ENCODE data around the gene BAIAP2L1. TPM values are rescaled to one million over a fixed set of nuclear protein-coding genes. Genes with fewer than 3 reads are reported as not detected.
A peak's percentile ranks its signal among the peaks of the same experiment; 100 is the strongest.

BAIAP2L1 gene
- total and polyA plus RNA-seq, 2 donors (not counting 1 experiment from before 2014, with no cell fraction given) = 3.1 to 5.3 TPM

DNA sequence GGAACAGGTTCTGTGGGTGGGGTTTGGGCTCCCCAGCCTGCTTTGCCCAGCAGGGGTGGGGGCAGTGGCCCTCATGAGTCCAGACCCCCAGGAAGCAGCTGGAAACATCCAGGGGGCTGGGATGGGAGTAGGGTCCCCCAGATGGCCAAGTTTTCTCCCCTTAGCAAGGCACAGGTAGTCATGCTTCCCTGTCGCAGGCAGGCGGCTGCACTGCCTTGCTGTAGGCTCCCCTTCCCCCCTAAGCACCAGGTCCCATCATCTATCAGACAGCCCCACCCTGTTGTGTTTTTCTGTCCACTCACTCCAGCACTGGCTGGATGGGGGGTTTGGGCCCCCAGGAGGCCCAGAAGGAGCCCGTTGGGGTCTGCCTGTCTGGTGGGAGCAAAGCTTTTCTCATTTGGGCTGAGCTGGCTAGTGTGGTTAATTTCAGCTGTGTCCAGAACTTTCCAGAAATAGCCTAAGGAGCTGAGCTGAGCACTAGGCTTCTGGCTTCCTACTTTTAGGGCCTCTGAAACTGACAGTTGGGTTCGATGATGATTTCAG, 111.5 kb downstream of the BAIAP2L1 start:
- no peak for TF ChIP-seq EZH2 (IDR thresholded peaks at IDR 0.05; ENCODE audit: low read length, missing control alignments)
- TF ChIP-seq, protein P1, sequence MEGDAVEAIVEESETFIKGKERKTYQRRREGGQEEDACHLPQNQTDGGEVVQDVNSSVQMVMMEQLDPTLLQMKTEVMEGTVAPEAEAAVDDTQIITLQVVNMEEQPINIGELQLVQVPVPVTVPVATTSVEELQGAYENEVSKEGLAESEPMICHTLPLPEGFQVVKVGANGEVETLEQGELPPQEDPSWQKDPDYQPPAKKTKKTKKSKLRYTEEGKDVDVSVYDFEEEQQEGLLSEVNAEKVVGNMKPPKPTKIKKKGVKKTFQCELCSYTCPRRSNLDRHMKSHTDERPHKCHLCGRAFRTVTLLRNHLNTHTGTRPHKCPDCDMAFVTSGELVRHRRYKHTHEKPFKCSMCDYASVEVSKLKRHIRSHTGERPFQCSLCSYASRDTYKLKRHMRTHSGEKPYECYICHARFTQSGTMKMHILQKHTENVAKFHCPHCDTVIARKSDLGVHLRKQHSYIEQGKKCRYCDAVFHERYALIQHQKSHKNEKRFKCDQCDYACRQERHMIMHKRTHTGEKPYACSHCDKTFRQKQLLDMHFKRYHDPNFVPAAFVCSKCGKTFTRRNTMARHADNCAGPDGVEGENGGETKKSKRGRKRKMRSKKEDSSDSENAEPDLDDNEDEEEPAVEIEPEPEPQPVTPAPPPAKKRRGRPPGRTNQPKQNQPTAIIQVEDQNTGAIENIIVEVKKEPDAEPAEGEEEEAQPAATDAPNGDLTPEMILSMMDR (conservative IDR thresholded peaks at IDR 0.05 in 1 of 2, IDR thresholded peaks at IDR 0.05 in 1 of 2; ENCODE audit: low read depth in 1 of 2, low read length in 2 of 2) = no peak
- no peaks in the 10 kb centered on the region for H3K9me3 ChIP-seq (ENCODE audit: control insufficient read depth, insufficient read depth, low read depth, low read length)
- H3K27ac ChIP-seq (ENCODE audit: insufficient read depth, low read length) = no peak overlapping the region
- peaks cover 18% of the 10 kb centered on the region for H3K4me1 ChIP-seq (ENCODE audit: control insufficient read depth, extremely low read depth, insufficient read depth, low read length)
- H3K27me3 ChIP-seq (ENCODE audit: control insufficient read depth, insufficient read depth, low read length) = no peaks in the 10 kb centered on the region
- H3K79me2 ChIP-seq (ENCODE audit: control insufficient read depth, insufficient read depth, low read length) = peaks cover 75% of the 10 kb centered on the region
- H4K20me1 ChIP-seq (ENCODE audit: control insufficient read depth, extremely low read depth, insufficient read depth, low read length) = no peaks in the 10 kb centered on the region
- H3K36me3 ChIP-seq (ENCODE audit: control insufficient read depth, insufficient read depth, low read length) = peaks cover 21% of the 10 kb centered on the region
- DNase-seq (ENCODE audit: low read depth in 2 of 2) = no peak
- no peak overlapping the region for H3K4me3 ChIP-seq (replicated peaks in 1 of 4; ENCODE audit: control extremely low read depth in 1 of 4, insufficient read depth in 1 of 4, low read depth in 3 of 4, low read length in 4 of 4)
- no peak overlapping the region for H3K4me2 ChIP-seq (ENCODE audit: extremely low read depth, insufficient read depth, low read length)
- H2AFZ ChIP-seq (ENCODE audit: low read length) = no peak overlapping the region
- no peak overlapping the region for H3K9ac ChIP-seq (ENCODE audit: insufficient read depth, low read length)

- no peaks in the 10 kb centered on the region for H4K20me1 ChIP-seq (ENCODE audit: control insufficient read depth, extremely low read depth, insufficient read depth, low read length)
- no peak overlapping the region for H3K27ac ChIP-seq (ENCODE audit: insufficient read depth, low read length)
- H3K9ac ChIP-seq (ENCODE audit: insufficient read depth, low read length) = no peak overlapping the region
- peaks cover 86% of the 10 kb centered on the region for H3K79me2 ChIP-seq (ENCODE audit: control insufficient read depth, insufficient read depth, low read length)
- H3K4me3 ChIP-seq (replicated peaks in 1 of 4; ENCODE audit: control extremely low read depth in 1 of 4, insufficient read depth in 1 of 4, low read depth in 3 of 4, low read length in 4 of 4) = no peak overlapping the region
- H3K4me1 ChIP-seq (ENCODE audit: control insufficient read depth, extremely low read depth, insufficient read depth, low read length) = peaks cover 25% of the 10 kb centered on the region
- no peaks in the 10 kb centered on the region for H3K27me3 ChIP-seq (ENCODE audit: control insufficient read depth, insufficient read depth, low read length)
- no peak for DNase-seq (ENCODE audit: low read depth in 2 of 2)
- TF ChIP-seq, protein P1 (conservative IDR thresholded peaks at IDR 0.05 in 1 of 2, IDR thresholded peaks at IDR 0.05 in 1 of 2; ENCODE audit: low read depth in 1 of 2, low read length in 2 of 2) = no peak
- no peak for TF ChIP-seq EZH2 (IDR thresholded peaks at IDR 0.05; ENCODE audit: low read length, missing control alignments)
- H2AFZ ChIP-seq (ENCODE audit: low read length) = no peak overlapping the region
- H3K4me2 ChIP-seq (ENCODE audit: extremely low read depth, insufficient read depth, low read length) = no peak overlapping the region
- H3K9me3 ChIP-seq (ENCODE audit: control insufficient read depth, insufficient read depth, low read depth, low read length) = no peaks in the 10 kb centered on the region
- H3K36me3 ChIP-seq (ENCODE audit: control insufficient read depth, insufficient read depth, low read length) = peaks cover 23% of the 10 kb centered on the region
Measured at GRCh38 chr7:98288064-98288823, 112.6 kb downstream of the BAIAP2L1 start.

- Histone ChIP-seq H3K9me3 (ENCODE audit: control insufficient read depth, insufficient read depth, low read depth, low read length) (no peaks in the 10 kb centered on the region), H2AFZ (ENCODE audit: low read length) (no peak overlapping the region), H3K79me2 (ENCODE audit: control insufficient read depth, insufficient read depth, low read length) (peaks cover 91% of the 10 kb centered on the region), H3K4me2 (ENCODE audit: extremely low read depth, insufficient read depth, low read length) (no peak overlapping the region), H3K36me3 (ENCODE audit: control insufficient read depth, insufficient read depth, low read length) (peaks cover 21% of the 10 kb centered on the region), H3K4me1 (ENCODE audit: control insufficient read depth, extremely low read depth, insufficient read depth, low read length) (peaks cover 25% of the 10 kb centered on the region), H4K20me1 (ENCODE audit: control insufficient read depth, extremely low read depth, insufficient read depth, low read length) (no peaks in the 10 kb centered on the region), H3K9ac (ENCODE audit: insufficient read depth, low read length) (no peak overlapping the region), H3K27ac (ENCODE audit: insufficient read depth, low read length) (no peak overlapping the region), H3K27me3 (ENCODE audit: control insufficient read depth, insufficient read depth, low read length) (no peaks in the 10 kb centered on the region), H3K4me3 (replicated peaks in 1 of 4; ENCODE audit: control extremely low read depth in 1 of 4, insufficient read depth in 1 of 4, low read depth in 3 of 4, low read length in 4 of 4) (peak overlapping the region in 1 of 4 experiments; percentile 98)
- no peak for TF ChIP-seq EZH2 (IDR thresholded peaks at IDR 0.05; ENCODE audit: low read length, missing control alignments)
- TF ChIP-seq, protein P1 (conservative IDR thresholded peaks at IDR 0.05 in 1 of 2, IDR thresholded peaks at IDR 0.05 in 1 of 2; ENCODE audit: low read depth in 1 of 2, low read length in 2 of 2) = no peak
- DNase-seq (ENCODE audit: low read depth in 2 of 2) = no peak
Measured at GRCh38 chr7:98287486-98287959, 113.4 kb downstream of the BAIAP2L1 start.
